ENCODE measurements around the gene AGRP.
"Not testable (repeated sequence)": the region's sequence is repeated elsewhere in the genome, so short reads cannot be mapped to it uniquely, and the experiment has no call there.

AGRP gene

GRCh38 chr16:67483150-67483549, at the start of gene AGRP:
AGRP (minus strand) TSS chr16:67483547; CDS start chr16:67483398, 149 bp downstream.
- DNase-seq (ENCODE audit: low spot score), result no peak

- no peak for DNase-seq (ENCODE audit: low spot score)
Observed at GRCh38 chr16:67531247-67531646, 47.9 kb upstream of the AGRP start.

GRCh38 chr16:67530013-67530939, 46.9 kb upstream of the AGRP start:
- peak; percentile 60 for DNase-seq (ENCODE audit: low spot score)

- DNase-seq (ENCODE audit: low spot score), result no peak
Observed at GRCh38 chr16:67529582-67530012, 46.2 kb upstream of the AGRP start.

GRCh38 chr16:67528870-67529581, 45.7 kb upstream of the AGRP start:
- peak; percentile 66 for DNase-seq (ENCODE audit: low spot score)

GRCh38 chr16:67528222-67528869, 45.0 kb upstream of the AGRP start, which contains the start of gene RIPOR1:
RIPOR1 (plus strand) TSS chr16:67528829; CDS start chr16:67538447, 9,618 bp downstream.
- DNase-seq (ENCODE audit: low spot score), result peak; percentile 83

GRCh38 chr16:67526149-67526791, 42.9 kb upstream of the AGRP start:
- DNase-seq (ENCODE audit: low spot score), result no peak

- no peak for DNase-seq (ENCODE audit: low spot score)
Observed at GRCh38 chr16:67525176-67525860, 42.0 kb upstream of the AGRP start.

- DNase-seq (ENCODE audit: low spot score), result peak; percentile 94
Observed at GRCh38 chr16:67521095-67521804, 37.9 kb upstream of the AGRP start.

GRCh38 chr16:67519242-67519641, 35.9 kb upstream of the AGRP start:
- no peak for DNase-seq (ENCODE audit: low spot score)

- DNase-seq (ENCODE audit: low spot score), result no peak
Observed at GRCh38 chr16:67518676-67519075, 35.3 kb upstream of the AGRP start.

- no peak for DNase-seq (ENCODE audit: low spot score)
Observed at GRCh38 chr16:67517661-67518423, 34.5 kb upstream of the AGRP start.

- no peak for DNase-seq (ENCODE audit: low spot score)
Observed at GRCh38 chr16:67517155-67517445, 33.8 kb upstream of the AGRP start.

GRCh38 chr16:67516296-67517154, 33.2 kb upstream of the AGRP start:
- no peak for DNase-seq (ENCODE audit: low spot score)

GRCh38 chr16:67514382-67514828, 31.1 kb upstream of the AGRP start:
- peak; percentile 50 for DNase-seq (ENCODE audit: low spot score)

- DNase-seq (ENCODE audit: low spot score), result not testable (repeated sequence)
Observed at GRCh38 chr16:67513892-67514291, 30.5 kb upstream of the AGRP start.

- no peak for DNase-seq (ENCODE audit: low spot score)
Observed at GRCh38 chr16:67509016-67509415, 25.7 kb upstream of the AGRP start.

GRCh38 chr16:67506468-67506867, 23.1 kb upstream of the AGRP start:
- DNase-seq (ENCODE audit: low spot score), result no peak

Measured in iPS-NIHi11 (cell line).